ENCODE measurements around the gene OS9. TPM values are rescaled to one million over a fixed set of nuclear protein-coding genes. Genes with fewer than 3 reads are reported as not detected.

OS9 gene
- 180 and 267 TPM in 2 replicates for total RNA-seq

GRCh38 chr12:57693659-57694458 lies at the start of gene OS9:
TSS of gene OS9 (plus strand) at chr12:57694132. CDS start at chr12:57694162, 30 bp downstream.

GRCh38 chr12:57738661-57739237 lies 44.8 kb downstream of the OS9 start, which contains the start of gene AGAP2:
TSS of gene AGAP2 (minus strand) at chr12:57738742. CDS start at chr12:57738246, 496 bp downstream.

GRCh38 chr12:57744777-57745484 lies 51.0 kb downstream of the OS9 start, which contains the start of gene TSPAN31:
TSS of gene TSPAN31 (plus strand) at chr12:57745039. CDS start at chr12:57745155, 116 bp downstream.

GRCh38 chr12:57751788-57752667 lies 58.1 kb downstream of the OS9 start, which contains the start of gene CDK4:
TSS of gene CDK4 (minus strand) at chr12:57752310. CDS start at chr12:57751717, 593 bp downstream.

GRCh38 chr12:57754411-57755193 lies 60.7 kb downstream of the OS9 start, which contains the start of gene MARCHF9:
TSS of gene MARCHF9 (plus strand) at chr12:57755103. CDS start at chr12:57755529, 426 bp downstream.

GRCh38 chr12:57766464-57767304 lies 72.8 kb downstream of the OS9 start, which contains the start of gene CYP27B1:
TSS of gene CYP27B1 (minus strand) at chr12:57767078. CDS start at chr12:57767041, 37 bp downstream.

Other genes with a start within 250 kb of the OS9 start
- gene INHBE, start 238.8 kb upstream of the OS9 start, total RNA-seq: 9.0 and 12.7 TPM in 2 replicates
- gene GLI1, start 234.3 kb upstream of the OS9 start, total RNA-seq: 0.18 and 0.71 TPM in 2 replicates
- gene ARHGAP9, start 214.3 kb upstream of the OS9 start, total RNA-seq: 0.09 and 0.28 TPM in 2 replicates
- 181 and 241 TPM in 2 replicates for gene MARS1, start 206.1 kb upstream of the OS9 start, total RNA-seq
- 70.8 and 124 TPM in 2 replicates for gene DDIT3, start 173.6 kb upstream of the OS9 start, total RNA-seq
- 3.6 and 5.5 TPM in 2 replicates for gene MBD6, start 171.3 kb upstream of the OS9 start, total RNA-seq
- 68.8 and 71.7 TPM in 2 replicates for gene DCTN2, start 146.9 kb upstream of the OS9 start, total RNA-seq
- gene KIF5A, start 144.1 kb upstream of the OS9 start, total RNA-seq: 0.09 and 0.14 TPM in 2 replicates
- gene PIP4K2C, start 102.9 kb upstream of the OS9 start, total RNA-seq: 8.6 and 8.8 TPM in 2 replicates
- gene DTX3, start 89.3 kb upstream of the OS9 start, total RNA-seq: 8.8 and 11.5 TPM in 2 replicates
- gene ARHGEF25, start 82.7 kb upstream of the OS9 start, total RNA-seq: 22.3 and 40.6 TPM in 2 replicates
- 0.55 and 0.85 TPM in 2 replicates for gene B4GALNT1, start 60.9 kb upstream of the OS9 start, total RNA-seq
- 0.14 and 0.28 TPM in 2 replicates for gene AGAP2, start 44.6 kb downstream of the OS9 start, total RNA-seq
- 64.6 and 87.0 TPM in 2 replicates for gene TSPAN31, start 50.9 kb downstream of the OS9 start, total RNA-seq
- gene CDK4, start 58.2 kb downstream of the OS9 start, total RNA-seq: 140 and 210 TPM in 2 replicates
- gene MARCHF9, start 61.0 kb downstream of the OS9 start, total RNA-seq: 2.3 and 3.1 TPM in 2 replicates
- 0.14 and 0.28 TPM in 2 replicates for gene CYP27B1, start 72.9 kb downstream of the OS9 start, total RNA-seq
- gene METTL1, start 78.0 kb downstream of the OS9 start, total RNA-seq: 3.8 and 9.1 TPM in 2 replicates
- gene EEF1AKMT3, start 78.5 kb downstream of the OS9 start, total RNA-seq: 4.3 and 5.2 TPM in 2 replicates
- gene TSFM, start 88.7 kb downstream of the OS9 start, total RNA-seq: 18.8 and 24.3 TPM in 2 replicates
- 3.1 and 6.4 TPM in 2 replicates for gene AVIL, start 124.6 kb downstream of the OS9 start, total RNA-seq
- 54.2 and 88.2 TPM in 2 replicates for gene CTDSP2, start 152.6 kb downstream of the OS9 start, total RNA-seq
- 8.7 and 12.0 TPM in 2 replicates for gene ATP23, start 247.4 kb downstream of the OS9 start, total RNA-seq

Data from smooth muscle cell of bladder (primary cell).